22Rv1 (cell line): ENCODE data around the gene UGT1A9.

ENCODE experiments used
- H3K27ac ChIP-seq: fragments of 450-650 bp; 2 replicates; pipeline ENCODE4 v1.5.1; 2017
- ZFX ChIP-seq: fragments of 450-650 bp; IDR thresholded peaks from 2 replicates; pipeline ENCODE4 v1.6.1; 2017; ENCODE audit warnings: antibody characterized with exemption, borderline replicate concordance
- TF ChIP-seq, protein P1 (sequence below): fragments of 450-650 bp; IDR thresholded peaks from 2 replicates; pipeline ENCODE4 v1.5.1; 2017; ENCODE audit warnings: mild to moderate bottlenecking

UGT1A9 gene

GRCh38 chr2:233681521-233682099 lies 9.9 kb downstream of the UGT1A9 start, which contains the start of gene UGT1A7:
TSS of gene UGT1A7 (plus strand) at chr2:233681901. CDS start at chr2:233681938, 37 bp downstream.
- TF ChIP-seq, protein P1, sequence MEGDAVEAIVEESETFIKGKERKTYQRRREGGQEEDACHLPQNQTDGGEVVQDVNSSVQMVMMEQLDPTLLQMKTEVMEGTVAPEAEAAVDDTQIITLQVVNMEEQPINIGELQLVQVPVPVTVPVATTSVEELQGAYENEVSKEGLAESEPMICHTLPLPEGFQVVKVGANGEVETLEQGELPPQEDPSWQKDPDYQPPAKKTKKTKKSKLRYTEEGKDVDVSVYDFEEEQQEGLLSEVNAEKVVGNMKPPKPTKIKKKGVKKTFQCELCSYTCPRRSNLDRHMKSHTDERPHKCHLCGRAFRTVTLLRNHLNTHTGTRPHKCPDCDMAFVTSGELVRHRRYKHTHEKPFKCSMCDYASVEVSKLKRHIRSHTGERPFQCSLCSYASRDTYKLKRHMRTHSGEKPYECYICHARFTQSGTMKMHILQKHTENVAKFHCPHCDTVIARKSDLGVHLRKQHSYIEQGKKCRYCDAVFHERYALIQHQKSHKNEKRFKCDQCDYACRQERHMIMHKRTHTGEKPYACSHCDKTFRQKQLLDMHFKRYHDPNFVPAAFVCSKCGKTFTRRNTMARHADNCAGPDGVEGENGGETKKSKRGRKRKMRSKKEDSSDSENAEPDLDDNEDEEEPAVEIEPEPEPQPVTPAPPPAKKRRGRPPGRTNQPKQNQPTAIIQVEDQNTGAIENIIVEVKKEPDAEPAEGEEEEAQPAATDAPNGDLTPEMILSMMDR: no peak
- no peak for TF ChIP-seq ZFX
- no peak within 1 kb of the TSS for H3K27ac ChIP-seq

- H3K27ac ChIP-seq: no peak overlapping the region
- TF ChIP-seq, protein P1: no peak
- no peak for TF ChIP-seq ZFX
Observed at GRCh38 chr2:233684640-233685039, 12.9 kb downstream of the UGT1A9 start.

DNA sequence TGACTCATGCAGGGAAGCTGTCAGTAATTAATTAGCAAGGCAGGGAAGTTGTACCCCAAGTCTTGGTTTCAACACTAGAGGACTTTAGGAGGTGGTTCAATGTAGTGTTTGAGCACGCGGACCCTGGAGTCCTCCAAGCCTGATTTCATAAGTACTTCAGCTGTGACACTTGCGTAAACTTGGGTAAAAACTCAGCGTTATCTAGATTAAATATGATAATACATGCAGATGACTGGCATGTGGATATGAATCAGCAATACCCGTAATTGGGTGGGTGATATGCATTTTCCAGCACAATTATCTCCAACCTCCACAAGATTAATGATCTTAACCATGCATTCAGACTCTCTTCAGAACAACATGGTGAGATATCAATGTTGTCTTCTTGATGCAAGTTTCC lies 15.2 kb downstream of the UGT1A9 start:
- TF ChIP-seq ZFX: no peak
- TF ChIP-seq, protein P1: no peak
- H3K27ac ChIP-seq: no peak overlapping the region

- no peak for TF ChIP-seq ZFX
- TF ChIP-seq, protein P1: no peak
- H3K27ac ChIP-seq: no peak overlapping the region
Observed at GRCh38 chr2:233688341-233688740, 16.6 kb downstream of the UGT1A9 start.

GRCh38 chr2:233689031-233689430 lies 17.3 kb downstream of the UGT1A9 start:
- H3K27ac ChIP-seq: no peak overlapping the region
- no peak for TF ChIP-seq ZFX
- TF ChIP-seq, protein P1: no peak

GRCh38 chr2:233689501-233689900 lies 17.8 kb downstream of the UGT1A9 start:
- TF ChIP-seq, protein P1: no peak
- no peak for TF ChIP-seq ZFX
- H3K27ac ChIP-seq: no peak overlapping the region

DNA sequence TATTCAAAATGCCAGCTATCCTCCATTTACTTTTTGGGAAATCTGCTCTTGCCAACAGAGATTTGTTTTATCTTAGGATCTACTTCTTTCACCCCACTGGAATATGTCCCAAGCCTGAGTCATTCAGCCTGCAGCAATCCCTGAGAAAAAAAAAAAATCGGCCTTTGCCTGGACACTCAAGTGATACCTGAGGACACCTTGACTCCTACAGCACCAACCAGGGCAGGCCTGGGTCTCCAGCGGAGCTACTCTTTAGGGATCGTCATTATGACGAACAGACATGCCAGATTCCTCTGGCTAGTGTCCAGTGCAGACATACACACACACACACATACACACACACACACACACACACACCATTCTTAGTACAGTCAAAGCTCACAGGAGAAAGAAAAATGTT lies 18.7 kb downstream of the UGT1A9 start:
- TF ChIP-seq ZFX: no peak
- TF ChIP-seq, protein P1: no peak
- H3K27ac ChIP-seq: no peak overlapping the region
